ENCODE data around the gene GALNT9.
"Not testable (repeated sequence)": the region's sequence is repeated elsewhere in the genome, so short reads cannot be mapped to it uniquely, and the experiment has no call there.

GALNT9 gene

GRCh38 chr12:132329036-132329719 is at the start of gene GALNT9:
GALNT9 (minus strand) TSS chr12:132329589; CDS start chr12:132329203, 386 bp downstream.
- DNase-seq, result no peak

- DNase-seq, result not testable (repeated sequence)
These were observed 49.7 kb upstream of the GALNT9 start for GRCh38 chr12:132379057-132379456.

- DNase-seq, result no peak
These were observed 47.8 kb upstream of the GALNT9 start for GRCh38 chr12:132377147-132377546.

GRCh38 chr12:132376464-132376830 is 47.1 kb upstream of the GALNT9 start:
- no peak for DNase-seq

GRCh38 chr12:132375747-132376463 is 46.5 kb upstream of the GALNT9 start:
- no peak for DNase-seq

GRCh38 chr12:132374612-132375445 is 45.4 kb upstream of the GALNT9 start:
- DNase-seq, result no peak

- no peak for DNase-seq
These were observed 44.7 kb upstream of the GALNT9 start for GRCh38 chr12:132373901-132374611.

GRCh38 chr12:132367852-132368251 is 38.5 kb upstream of the GALNT9 start:
- no peak for DNase-seq

- DNase-seq, result no peak
These were observed 37.9 kb upstream of the GALNT9 start for GRCh38 chr12:132367071-132367851.

GRCh38 chr12:132366341-132366861 is 37.0 kb upstream of the GALNT9 start:
- no peak for DNase-seq

GRCh38 chr12:132365226-132365625 is 35.8 kb upstream of the GALNT9 start:
- DNase-seq, result no peak

- DNase-seq, result no peak
These were observed 35.0 kb upstream of the GALNT9 start for GRCh38 chr12:132364348-132364902.

- no peak for DNase-seq
These were observed 34.4 kb upstream of the GALNT9 start for GRCh38 chr12:132363661-132364347.

GRCh38 chr12:132362996-132363660 is 33.7 kb upstream of the GALNT9 start:
- DNase-seq, result no peak

GRCh38 chr12:132360906-132361777 is 31.8 kb upstream of the GALNT9 start:
- DNase-seq, result no peak

- no peak for DNase-seq
These were observed 31.0 kb upstream of the GALNT9 start for GRCh38 chr12:132360410-132360809.

GRCh38 chr12:132359971-132360370 is 30.6 kb upstream of the GALNT9 start:
- DNase-seq, result no peak

GRCh38 chr12:132359551-132359950 is 30.2 kb upstream of the GALNT9 start:
- DNase-seq, result no peak

Data from stimulated activated CD4-positive, alpha-beta T cell treated with anti-CD3 and anti-CD28 coated beads, Interleukin-12 subunit alpha, Interleukin-12 subunit beta, amount 100 ng/mL, for 4 hours (primary cell).